Measurements from ENCODE around the gene PTPRD.

DNA sequence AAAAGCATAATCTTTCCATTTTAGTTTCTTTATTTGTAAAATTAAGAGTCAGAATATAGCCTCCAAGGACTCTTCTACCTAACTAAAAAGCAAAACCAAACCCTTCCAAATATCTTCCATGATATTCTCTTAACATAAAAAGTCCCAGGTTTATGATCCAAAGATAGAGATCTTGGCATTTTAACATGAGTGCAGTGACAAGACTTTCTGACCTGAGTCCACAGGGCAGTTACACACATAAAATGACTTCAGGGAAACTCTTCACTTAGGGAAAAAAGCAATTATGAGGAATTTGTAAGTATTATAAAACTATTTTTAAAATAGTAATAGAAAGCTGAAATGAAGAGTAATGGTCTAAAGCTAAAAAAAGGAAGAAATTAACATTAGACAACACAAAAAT, 2040.6 kb downstream of the PTPRD start:
- TF ChIP-seq TAF1 (IDR thresholded peaks at IDR 0.05; ENCODE audit: borderline replicate concordance, insufficient read depth, low read length) (no peak), POLR2AphosphoS5 (IDR thresholded peaks at IDR 0.05; ENCODE audit: low read depth, low read length) (no peak), SIN3A (IDR thresholded peaks at IDR 0.05; ENCODE audit: borderline replicate concordance, insufficient read depth, low read length) (no peak), FOXP2 (optimal IDR thresholded peaks at IDR 0.05; ENCODE audit: borderline replicate concordance, extremely low read depth, extremely low read length, insufficient read depth) (no peak)
- TF ChIP-seq, protein P1, sequence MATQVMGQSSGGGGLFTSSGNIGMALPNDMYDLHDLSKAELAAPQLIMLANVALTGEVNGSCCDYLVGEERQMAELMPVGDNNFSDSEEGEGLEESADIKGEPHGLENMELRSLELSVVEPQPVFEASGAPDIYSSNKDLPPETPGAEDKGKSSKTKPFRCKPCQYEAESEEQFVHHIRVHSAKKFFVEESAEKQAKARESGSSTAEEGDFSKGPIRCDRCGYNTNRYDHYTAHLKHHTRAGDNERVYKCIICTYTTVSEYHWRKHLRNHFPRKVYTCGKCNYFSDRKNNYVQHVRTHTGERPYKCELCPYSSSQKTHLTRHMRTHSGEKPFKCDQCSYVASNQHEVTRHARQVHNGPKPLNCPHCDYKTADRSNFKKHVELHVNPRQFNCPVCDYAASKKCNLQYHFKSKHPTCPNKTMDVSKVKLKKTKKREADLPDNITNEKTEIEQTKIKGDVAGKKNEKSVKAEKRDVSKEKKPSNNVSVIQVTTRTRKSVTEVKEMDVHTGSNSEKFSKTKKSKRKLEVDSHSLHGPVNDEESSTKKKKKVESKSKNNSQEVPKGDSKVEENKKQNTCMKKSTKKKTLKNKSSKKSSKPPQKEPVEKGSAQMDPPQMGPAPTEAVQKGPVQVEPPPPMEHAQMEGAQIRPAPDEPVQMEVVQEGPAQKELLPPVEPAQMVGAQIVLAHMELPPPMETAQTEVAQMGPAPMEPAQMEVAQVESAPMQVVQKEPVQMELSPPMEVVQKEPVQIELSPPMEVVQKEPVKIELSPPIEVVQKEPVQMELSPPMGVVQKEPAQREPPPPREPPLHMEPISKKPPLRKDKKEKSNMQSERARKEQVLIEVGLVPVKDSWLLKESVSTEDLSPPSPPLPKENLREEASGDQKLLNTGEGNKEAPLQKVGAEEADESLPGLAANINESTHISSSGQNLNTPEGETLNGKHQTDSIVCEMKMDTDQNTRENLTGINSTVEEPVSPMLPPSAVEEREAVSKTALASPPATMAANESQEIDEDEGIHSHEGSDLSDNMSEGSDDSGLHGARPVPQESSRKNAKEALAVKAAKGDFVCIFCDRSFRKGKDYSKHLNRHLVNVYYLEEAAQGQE (IDR thresholded peaks at IDR 0.05; ENCODE audit: insufficient read depth in 1 of 2, low read depth in 2 of 2, low read length in 2 of 2) = no peak

All from PFSK-1 (cell line).